ENCODE measurements around the gene FANCD2OS.

- TF ChIP-seq POLR2A (IDR thresholded peaks at IDR 0.05) (no peak), CTCF (IDR thresholded peaks at IDR 0.05) (no peak)
Measured at GRCh38 chr3:10136426-10137005, 28.5 kb upstream of the FANCD2OS start.

Data from thyroid gland (tissue), 4 donors.